Gastroesophageal sphincter (tissue), 3 donors: ENCODE data around the gene SSU72.

Experiments used
- CTCF ChIP-seq, 4 experiments: fragments of 200-600 bp in 2 of 4; fragments of 450-650 bp in 2 of 4; sonication (generic) in 1 of 4; IDR thresholded peaks; one replicate each; pipeline ENCODE4 v1.5.1; 2017 to 2019; ENCODE audit warnings: antibody characterized with exemption in 4 of 4, mild to moderate bottlenecking in 2 of 4, moderate library complexity in 2 of 4
- POLR2A ChIP-seq, 2 donors: fragments of 450-650 bp; IDR thresholded peaks; one replicate each; pipeline ENCODE4 v1.6.1; 2017; ENCODE audit warnings: antibody characterized with exemption in 2 of 2, mild to moderate bottlenecking in 2 of 2, moderate library complexity in 1 of 2
- POLR2AphosphoS5 ChIP-seq: sonication (generic); formaldehyde crosslinking; IDR thresholded peaks from one replicate; pipeline ENCODE4 v1.6.1; 2017; ENCODE audit warnings: antibody characterized with exemption

- TF ChIP-seq CTCF (IDR thresholded peaks at IDR 0.05): no peak
- TF ChIP-seq POLR2A (IDR thresholded peaks at IDR 0.05): no peak
- TF ChIP-seq POLR2AphosphoS5: no peak
Observed at GRCh38 chr1:1593834-1594601, 19.4 kb upstream of the SSU72 start.
